Epidermal melanocyte (primary cell): ENCODE data around the gene SNF8.

ENCODE experiments used
- DNase-seq: peaks from one replicate; pipeline ENCODE4 v3.0.0; 2011; ENCODE audit warnings: low spot score; ENCODE audit not compliant: insufficient read length

SNF8 gene

GRCh38 chr17:48892940-48893645 lies 51.5 kb downstream of the SNF8 start:
- no peak for DNase-seq

GRCh38 chr17:48890086-48890485 lies 54.6 kb downstream of the SNF8 start:
- no peak for DNase-seq

GRCh38 chr17:48883171-48883570 lies 61.5 kb downstream of the SNF8 start:
- no peak for DNase-seq

DNA sequence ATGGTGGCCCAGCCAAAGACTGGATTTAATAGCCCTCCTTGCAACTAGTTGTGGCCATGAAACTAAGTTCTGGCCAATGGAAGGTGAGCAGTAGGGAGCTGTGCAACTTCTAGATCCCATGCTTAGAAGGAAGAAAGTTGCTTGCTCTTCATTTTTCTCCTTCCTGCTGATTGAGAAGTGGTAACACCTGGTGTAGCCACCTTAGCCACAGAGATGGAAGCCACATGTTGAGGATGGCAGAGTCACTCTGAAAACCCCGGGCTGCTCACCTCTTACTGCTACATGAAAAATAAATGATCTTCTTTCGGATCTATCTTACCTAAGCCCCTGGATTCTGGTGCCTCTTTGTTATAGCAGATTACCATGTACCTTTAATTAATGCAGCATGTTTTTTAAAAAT lies 62.4 kb downstream of the SNF8 start:
- DNase-seq, result no peak
